Raji (cell line): ENCODE data around the gene OR52H1.

Experiments used
- POLR2A ChIP-seq: IDR thresholded peaks from 2 replicates; pipeline ENCODE4 v1.6.1; 2011; ENCODE audit warnings: low read depth, low read length, control low read depth; ENCODE audit not compliant: insufficient read depth

The OR52H1 gene

GRCh38 chr11:5550440-5551095 lies 2.2 kb upstream of the OR52H1 start:
- TF ChIP-seq POLR2A, result no peak

- no peak for TF ChIP-seq POLR2A
Observed at GRCh38 chr11:5547982-5548381, 358 bp downstream of the OR52H1 start.

GRCh38 chr11:5546457-5546856 lies 1.9 kb downstream of the OR52H1 start:
- TF ChIP-seq POLR2A, result no peak

GRCh38 chr11:5541427-5541826 lies 6.9 kb downstream of the OR52H1 start:
- TF ChIP-seq POLR2A, result no peak

GRCh38 chr11:5536482-5536881 lies 11.9 kb downstream of the OR52H1 start:
- no peak for TF ChIP-seq POLR2A

GRCh38 chr11:5534046-5534445 lies 14.3 kb downstream of the OR52H1 start:
- TF ChIP-seq POLR2A, result no peak

GRCh38 chr11:5531053-5531831 lies 17.1 kb downstream of the OR52H1 start:
- TF ChIP-seq POLR2A, result no peak

GRCh38 chr11:5528495-5528894 lies 19.8 kb downstream of the OR52H1 start:
- TF ChIP-seq POLR2A, result no peak

- no peak for TF ChIP-seq POLR2A
Observed at GRCh38 chr11:5527716-5528115, 20.6 kb downstream of the OR52H1 start.

- TF ChIP-seq POLR2A, result no peak
Observed at GRCh38 chr11:5524756-5525155, 23.6 kb downstream of the OR52H1 start.

GRCh38 chr11:5522308-5522707 lies 26.0 kb downstream of the OR52H1 start:
- TF ChIP-seq POLR2A, result no peak

- no peak for TF ChIP-seq POLR2A
Observed at GRCh38 chr11:5521540-5521939, 26.8 kb downstream of the OR52H1 start.

GRCh38 chr11:5516599-5516998 lies 31.7 kb downstream of the OR52H1 start, which contains the start of gene UBQLNL:
Gene UBQLNL (minus strand): TSS chr11:5516699. CDS start chr11:5516441, 258 bp downstream.
- TF ChIP-seq POLR2A, result no peak

- no peak for TF ChIP-seq POLR2A
Observed at GRCh38 chr11:5514841-5515240, 33.5 kb downstream of the OR52H1 start.

GRCh38 chr11:5509803-5510202 lies 38.5 kb downstream of the OR52H1 start, which contains the start of gene UBQLN3:
Gene UBQLN3 (minus strand): TSS chr11:5509957. CDS start chr11:5509558, 399 bp downstream.
- TF ChIP-seq POLR2A, result no peak

- no peak for TF ChIP-seq POLR2A
Observed at GRCh38 chr11:5508605-5509004, 39.7 kb downstream of the OR52H1 start.
